Neuronal stem cell (in vitro differentiated cells): Measurements from ENCODE around the gene C1QTNF12.

Source experiments
- DNase-seq: peaks from one replicate; pipeline ENCODE4 v3.0.0-alpha.2; 2013; ENCODE audit warnings: low spot score
- H2AFZ ChIP-seq: one replicate; pipeline ENCODE4 v1.6.1; 2013; ENCODE audit warnings: mild to moderate bottlenecking, low read length, inconsistent platforms
- H2AK5ac ChIP-seq: 2 replicates; pipeline ENCODE4 v1.6.1; 2013; ENCODE audit warnings: low read depth, mild to moderate bottlenecking, inconsistent platforms, low read length, moderate library complexity, mixed read lengths
- H2BK120ac ChIP-seq: 2 replicates; pipeline ENCODE4 v1.6.1; 2013; ENCODE audit warnings: low read depth, mild to moderate bottlenecking, inconsistent platforms, low read length, moderate library complexity, mixed read lengths
- H2BK12ac ChIP-seq: one replicate; pipeline ENCODE4 v1.6.1; 2013; ENCODE audit warnings: low read length, inconsistent platforms
- H2BK15ac ChIP-seq: 2 replicates; pipeline ENCODE4 v1.6.1; 2013; ENCODE audit warnings: mild to moderate bottlenecking, low read length, inconsistent platforms, mixed read lengths
- H2BK5ac ChIP-seq: one replicate; pipeline ENCODE4 v1.6.1; 2013; ENCODE audit warnings: inconsistent platforms, mild to moderate bottlenecking, low read length, moderate library complexity
- H3K14ac ChIP-seq: one replicate; pipeline ENCODE4 v1.6.1; 2013; ENCODE audit warnings: low read length, inconsistent platforms
- H3K18ac ChIP-seq: 2 replicates; pipeline ENCODE4 v1.6.1; 2013; ENCODE audit warnings: low read length, inconsistent platforms
- H3K23ac ChIP-seq: 2 replicates; pipeline ENCODE4 v1.6.1; 2013; ENCODE audit warnings: low read depth, mild to moderate bottlenecking, mixed read lengths, low read length, inconsistent platforms; ENCODE audit not compliant: poor library complexity
- H3K27ac ChIP-seq: replicated peaks from 3 replicates; pipeline ENCODE4 v1.5.1; 2013; ENCODE audit warnings: low read length, inconsistent platforms
- H3K27me3 ChIP-seq, 3 experiments: 2 replicates each; pipeline ENCODE4 v1.6.1; 2013; ENCODE audit warnings: low read length in 3 of 3, mild to moderate bottlenecking in 2 of 3, inconsistent platforms in 1 of 3, low read depth in 1 of 3, mixed read lengths in 1 of 3, moderate library complexity in 1 of 3; ENCODE audit not compliant: control insufficient read depth in 3 of 3, insufficient read depth in 3 of 3
- H3K36me3 ChIP-seq, 2 donors: replicated peaks in 1 of 2; 2 replicates each; pipeline ENCODE4 v1.6.1; 2013; ENCODE audit warnings: low read length in 2 of 2; ENCODE audit not compliant: control insufficient read depth in 2 of 2, insufficient read depth in 2 of 2
- H3K4ac ChIP-seq: 2 replicates; pipeline ENCODE4 v1.6.1; 2013; ENCODE audit warnings: inconsistent platforms, mild to moderate bottlenecking, low read length, moderate library complexity
- H3K4me1 ChIP-seq, 2 donors: 1 replicate in 1 of 2; 2 replicates in 1 of 2; pipeline ENCODE4 v1.6.1; 2013; ENCODE audit warnings: low read length in 2 of 2, low read depth in 1 of 2; ENCODE audit not compliant: control insufficient read depth in 2 of 2, insufficient read depth in 1 of 2
- H3K4me2 ChIP-seq: one replicate; pipeline ENCODE4 v1.6.1; 2013; ENCODE audit warnings: mild to moderate bottlenecking, low read length, inconsistent platforms; ENCODE audit not compliant: insufficient read depth, poor library complexity, severe bottlenecking
- H3K4me3 ChIP-seq, 2 donors: 2 replicates each; pipeline ENCODE4 v1.5.1; 2013; ENCODE audit warnings: low read length in 2 of 2, mild to moderate bottlenecking in 2 of 2, inconsistent platforms in 1 of 2, moderate library complexity in 1 of 2
- H3K79me1 ChIP-seq: one replicate; pipeline ENCODE4 v1.6.1; 2013; ENCODE audit warnings: low read depth, mild to moderate bottlenecking, inconsistent platforms, low read length, moderate library complexity
- H3K9ac ChIP-seq: one replicate; pipeline ENCODE4 v1.6.1; 2013; ENCODE audit warnings: mild to moderate bottlenecking, low read depth, low read length, inconsistent platforms; ENCODE audit not compliant: poor library complexity
- H3K9me3 ChIP-seq, 2 donors: replicated peaks in 1 of 2; 2 replicates each; pipeline versions ENCODE3 to v1.6.1; 2013; ENCODE audit warnings: low read length in 2 of 2, mild to moderate bottlenecking in 2 of 2, inconsistent platforms in 1 of 2, low read depth in 1 of 2, mixed read lengths in 1 of 2, moderate library complexity in 1 of 2; ENCODE audit not compliant: control insufficient read depth in 2 of 2, insufficient read depth in 1 of 2
- H4K8ac ChIP-seq: one replicate; pipeline ENCODE4 v1.6.1; 2013; ENCODE audit warnings: low read depth, mild to moderate bottlenecking, inconsistent platforms, low read length, moderate library complexity
- H4K91ac ChIP-seq: one replicate; pipeline ENCODE4 v1.6.1; 2013; ENCODE audit warnings: low read length, low read depth, mild to moderate bottlenecking, inconsistent platforms; ENCODE audit not compliant: poor library complexity
- WGBS, 2 donors: extraction: QIAGEN DNeasy Blood & Tissue Kit; methylation state at CpG; one replicate each; pipeline ENCODE4 v1.1.7; 2013; ENCODE audit warnings: missing lambda C conversion rate in 2 of 2, mixed read lengths in 1 of 2; ENCODE audit not compliant: insufficient read length in 2 of 2, insufficient replicate concordance in 1 of 2; ENCODE audit errors: extremely low coverage in 2 of 2; 5-methylcytosine and 5-hydroxymethylcytosine counted together

Gene C1QTNF12

DNA sequence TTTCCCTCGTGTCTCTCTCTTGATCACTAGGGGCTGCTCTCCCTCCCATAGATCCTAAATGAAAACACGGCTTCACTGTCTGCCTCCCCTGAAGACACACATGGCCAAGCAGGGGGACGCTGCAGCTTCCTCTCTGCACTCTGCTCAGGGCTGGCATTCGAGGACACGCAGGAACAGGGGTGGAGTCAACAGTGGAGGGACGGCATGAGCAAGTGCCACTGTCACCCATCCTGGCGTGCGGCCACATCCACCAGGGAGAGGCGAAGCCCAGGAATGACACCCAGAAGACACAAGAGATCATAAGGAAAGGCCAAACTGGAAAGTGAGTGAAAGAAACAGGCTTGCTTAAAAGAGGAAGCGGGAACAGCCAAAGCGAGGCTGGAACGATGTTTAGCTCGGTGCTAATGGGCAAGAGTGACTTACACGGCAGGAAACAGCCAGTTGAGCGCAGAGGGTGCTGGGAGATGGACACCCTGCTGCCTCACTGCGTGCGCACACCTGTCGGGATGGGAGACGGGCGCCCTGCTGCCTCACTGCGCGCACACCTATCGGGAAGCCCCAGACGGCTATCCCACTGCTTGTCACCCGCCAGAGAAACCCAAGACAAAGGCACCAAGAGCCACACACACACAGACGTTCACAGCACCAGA lies 13.6 kb upstream of the C1QTNF12 start:
- no peak for DNase-seq
- Histone ChIP-seq H3K79me1 (peaks cover 16% of the 10 kb centered on the region), H3K4me3 (no peak overlapping the region), H2BK120ac (no peak overlapping the region), H2BK5ac (no peak overlapping the region), H3K36me3 (peaks cover 46 to 90% of the 10 kb centered on the region in 2 donors), H3K18ac (no peak overlapping the region), H4K91ac (no peak overlapping the region), H2BK12ac (no peak overlapping the region), H3K4ac (no peak overlapping the region), H4K8ac (no peak overlapping the region), H3K4me2 (no peak overlapping the region), H3K23ac (peak overlapping the region; percentile 25), H2AFZ (no peak overlapping the region), H3K27me3 (no peaks in the 10 kb centered on the region), H3K4me1 (peaks cover 0 to 3% of the 10 kb centered on the region in 2 donors), H3K9ac (no peak overlapping the region), H3K14ac (peak overlapping the region; percentile 11), H2BK15ac (no peak overlapping the region), H3K9me3 (peaks cover 0 to 3% of the 10 kb centered on the region in 2 donors), H3K27ac (no peak overlapping the region), H2AK5ac (peak overlapping the region; percentile 14)
- WGBS, 2 donors: no CpG with 5 or more reads among the region's 26 CpGs

DNA sequence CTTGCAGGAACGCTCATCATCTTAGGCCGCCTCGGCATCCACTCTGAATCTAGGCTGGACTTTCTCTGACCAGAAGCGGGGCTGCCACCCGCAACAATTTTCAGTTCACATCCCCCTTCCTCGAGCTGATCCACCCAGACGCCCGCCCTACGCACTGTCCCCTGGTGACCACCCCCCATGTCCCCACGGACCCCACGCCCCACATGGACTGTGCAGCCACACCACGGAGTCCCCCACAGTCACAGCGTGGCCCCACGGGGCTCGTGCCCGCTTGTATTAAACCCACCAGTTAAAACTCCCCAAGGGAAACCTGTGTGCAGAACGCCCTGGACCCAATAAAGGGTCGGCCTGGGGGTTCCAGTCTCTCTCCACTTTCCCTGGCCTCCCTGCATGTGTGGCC lies 13.0 kb upstream of the C1QTNF12 start:
- Histone ChIP-seq H2AK5ac (no peak overlapping the region), H3K23ac (no peak overlapping the region), H4K8ac (no peak overlapping the region), H3K79me1 (peaks cover 16% of the 10 kb centered on the region), H2BK12ac (no peak overlapping the region), H3K9me3 (peaks cover 0 to 3% of the 10 kb centered on the region in 2 donors), H3K36me3 (peaks cover 43 to 91% of the 10 kb centered on the region in 2 donors), H3K4ac (no peak overlapping the region), H2BK5ac (no peak overlapping the region), H3K27me3 (no peaks in the 10 kb centered on the region), H3K9ac (no peak overlapping the region), H3K4me1 (peaks cover 0 to 3% of the 10 kb centered on the region in 2 donors), H2BK120ac (no peak overlapping the region), H3K4me2 (no peak overlapping the region), H3K4me3 (no peak overlapping the region), H4K91ac (no peak overlapping the region), H3K18ac (no peak overlapping the region), H2BK15ac (no peak overlapping the region), H3K27ac (no peak overlapping the region), H3K14ac (peak overlapping the region; percentile 11), H2AFZ (no peak overlapping the region)
- no CpG with 5 or more reads among the region's 18 CpGs for WGBS, 2 donors
- no peak for DNase-seq

DNA sequence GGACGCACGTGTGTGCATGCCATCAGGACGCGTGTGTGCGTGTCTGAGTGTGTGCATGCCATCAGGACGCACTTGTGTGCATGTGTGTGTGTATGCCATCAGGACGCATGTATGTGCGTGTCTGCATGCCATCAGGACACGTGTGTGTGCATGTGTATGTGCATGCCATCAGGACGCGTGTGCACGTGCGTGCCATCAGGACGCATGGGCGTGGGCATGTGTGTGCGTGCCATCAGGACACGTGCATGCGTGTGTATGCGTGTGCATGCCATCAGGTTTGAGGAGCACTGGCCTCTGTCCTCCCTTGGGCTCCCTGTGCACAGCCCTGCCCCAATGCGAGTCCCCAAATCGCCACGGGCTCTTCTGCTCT lies 12.6 kb upstream of the C1QTNF12 start:
- H3K27me3 ChIP-seq: no peaks in the 10 kb centered on the region
- H2BK120ac ChIP-seq: no peak overlapping the region
- peak overlapping the region; percentile 9 for H3K23ac ChIP-seq
- H3K36me3 ChIP-seq: peaks cover 43 to 91% of the 10 kb centered on the region in 2 donors
- no peak overlapping the region for H3K14ac ChIP-seq
- no peak overlapping the region for H2BK12ac ChIP-seq
- no peak overlapping the region for H2BK15ac ChIP-seq
- H3K4me1 ChIP-seq: peaks cover 0 to 3% of the 10 kb centered on the region in 2 donors
- H4K8ac ChIP-seq: no peak overlapping the region
- peak overlapping the region in 1 of 2 donors; percentile 64 for H3K4me3 ChIP-seq
- H3K79me1 ChIP-seq: peaks cover 16% of the 10 kb centered on the region
- no peak overlapping the region for H2AFZ ChIP-seq
- WGBS, 2 donors: no CpG with 5 or more reads among the region's 22 CpGs
- H3K4me2 ChIP-seq: no peak overlapping the region
- H3K27ac ChIP-seq: no peak overlapping the region
- H3K18ac ChIP-seq: no peak overlapping the region
- H2AK5ac ChIP-seq: no peak overlapping the region
- DNase-seq: no peak
- no peak overlapping the region for H4K91ac ChIP-seq
- peak overlapping the region; percentile 73 for H3K9ac ChIP-seq
- peaks cover 0 to 3% of the 10 kb centered on the region in 2 donors for H3K9me3 ChIP-seq
- no peak overlapping the region for H2BK5ac ChIP-seq
- H3K4ac ChIP-seq: no peak overlapping the region

- peaks cover 15% of the 10 kb centered on the region for H3K79me1 ChIP-seq
- H2BK12ac ChIP-seq: no peak overlapping the region
- H2BK15ac ChIP-seq: no peak overlapping the region
- no peak for DNase-seq
- H2BK120ac ChIP-seq: no peak overlapping the region
- no peak overlapping the region for H2BK5ac ChIP-seq
- H3K9ac ChIP-seq: no peak overlapping the region
- H3K4ac ChIP-seq: no peak overlapping the region
- H3K23ac ChIP-seq: no peak overlapping the region
- WGBS, 2 donors: no CpG with 5 or more reads among the region's 31 CpGs
- no peak overlapping the region for H4K8ac ChIP-seq
- no peak overlapping the region for H3K27ac ChIP-seq
- no peak overlapping the region for H2AK5ac ChIP-seq
- no peak overlapping the region for H2AFZ ChIP-seq
- no peak overlapping the region for H3K4me3 ChIP-seq
- H3K9me3 ChIP-seq: peaks cover 0 to 3% of the 10 kb centered on the region in 2 donors
- H3K4me2 ChIP-seq: no peak overlapping the region
- no peak overlapping the region for H3K14ac ChIP-seq
- no peak overlapping the region for H3K18ac ChIP-seq
- no peak overlapping the region for H4K91ac ChIP-seq
- H3K4me1 ChIP-seq: peaks cover 0 to 3% of the 10 kb centered on the region in 2 donors
- H3K36me3 ChIP-seq: peaks cover 42 to 89% of the 10 kb centered on the region in 2 donors
- H3K27me3 ChIP-seq: no peaks in the 10 kb centered on the region
These were observed 10.7 kb upstream of the C1QTNF12 start for GRCh38 chr1:1256956-1257871.
